NCI-H2081 (cell line): ENCODE results near the gene ABHD17C.

Experiments used
- DNase-seq, 2 experiments: peaks; one replicate each; lab custom pipeline; 2025; lab: John Stamatoyannopoulos, UW

ABHD17C gene

DNA sequence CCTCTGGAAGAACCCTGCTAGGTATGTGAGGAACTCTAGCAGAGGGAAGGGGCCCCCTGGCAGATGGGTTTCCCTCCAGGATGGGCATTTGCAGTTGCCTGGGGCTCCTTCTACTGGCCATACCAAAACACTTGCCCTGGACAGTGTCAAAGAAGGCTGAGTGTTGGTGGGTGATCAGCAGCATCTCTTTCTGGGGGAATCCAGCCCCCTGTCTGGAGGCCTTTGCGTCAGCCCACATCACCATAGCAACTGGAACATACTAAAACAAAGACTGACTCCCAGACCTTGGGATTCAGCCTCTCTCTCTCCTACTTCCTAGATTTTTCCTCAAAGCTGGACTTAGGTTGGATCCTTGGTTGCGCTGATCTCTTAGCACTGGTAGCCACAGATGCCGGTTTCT is 92.2 kb downstream of the ABHD17C start:
- no peak for DNase-seq

DNA sequence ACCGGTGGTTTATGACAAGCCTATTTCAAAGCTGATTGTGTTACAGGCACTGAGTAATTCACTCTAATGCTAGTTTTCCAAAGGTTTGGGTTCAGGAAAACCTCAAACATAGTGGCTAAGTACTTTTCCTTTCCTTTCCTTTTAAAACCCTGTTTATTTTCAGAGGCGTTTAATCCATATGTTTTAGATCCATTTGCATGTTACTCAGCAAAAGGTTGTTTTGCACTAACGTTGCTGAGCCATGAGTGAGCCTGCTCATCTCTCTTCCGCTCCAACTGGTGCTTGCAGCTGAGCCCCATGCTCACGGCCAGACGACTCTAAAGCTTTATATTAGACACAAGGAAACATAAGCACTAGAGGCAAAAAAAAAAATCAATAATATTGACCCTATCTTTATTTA is 93.4 kb downstream of the ABHD17C start:
- DNase-seq: no peak

DNA sequence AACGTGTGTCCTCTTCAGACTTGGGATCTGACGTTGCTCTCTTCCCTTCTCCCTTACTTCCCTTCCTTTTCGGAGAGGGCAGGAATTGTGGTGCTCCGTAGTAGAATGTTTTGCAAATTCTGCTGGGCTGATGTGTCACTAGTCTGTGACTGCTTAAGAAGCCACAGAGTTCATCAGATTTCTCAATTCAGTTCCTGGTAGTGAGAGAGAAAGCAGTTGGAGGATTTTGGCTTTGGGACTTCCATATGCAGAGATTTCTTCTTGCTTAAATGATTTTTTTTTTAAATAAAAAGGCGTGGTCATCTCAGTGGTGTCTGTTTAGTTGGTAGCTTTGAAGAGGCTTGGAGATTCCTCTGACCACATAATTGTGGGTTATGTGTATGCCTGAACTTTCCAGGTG is 94.2 kb downstream of the ABHD17C start:
- no peak for DNase-seq

DNA sequence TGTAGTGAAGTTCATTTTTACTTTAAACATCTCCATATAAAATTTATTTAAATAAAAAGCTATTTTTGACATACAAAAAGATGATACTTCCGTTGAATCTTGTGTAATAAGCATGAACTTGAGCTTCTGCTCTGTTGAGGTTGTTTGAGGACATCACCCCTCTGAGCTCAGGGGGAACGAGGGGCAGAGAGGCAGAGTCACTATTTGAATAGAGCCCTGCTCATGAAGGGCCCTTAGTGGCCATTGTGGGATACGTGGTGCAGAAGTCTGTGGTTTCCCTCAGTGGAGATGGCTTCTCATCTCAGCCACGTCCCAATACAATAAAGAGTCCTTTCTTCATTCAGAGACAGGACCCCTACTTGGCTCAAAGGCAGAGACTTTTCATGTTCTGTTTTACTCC is 94.7 kb downstream of the ABHD17C start:
- no peak for DNase-seq

DNA sequence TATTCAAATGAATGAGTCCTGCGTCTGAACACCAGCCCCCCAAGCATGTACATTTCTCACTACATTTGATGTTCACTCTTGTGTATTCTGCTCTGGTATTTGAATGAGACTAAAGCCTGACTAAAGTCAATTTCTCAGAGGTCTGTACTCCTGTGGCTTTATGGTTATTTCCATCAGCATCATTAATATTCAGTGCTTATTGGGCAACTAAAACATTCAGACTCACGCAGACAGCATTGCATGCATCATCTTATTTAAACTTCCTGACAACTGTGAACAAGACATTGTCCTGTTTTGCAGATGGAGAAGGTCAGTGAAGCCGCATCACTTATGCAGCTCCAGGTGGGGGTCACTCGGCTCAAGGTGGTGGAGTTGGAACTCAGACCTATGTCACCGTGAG is 95.1 kb downstream of the ABHD17C start:
- DNase-seq: no peak

DNA sequence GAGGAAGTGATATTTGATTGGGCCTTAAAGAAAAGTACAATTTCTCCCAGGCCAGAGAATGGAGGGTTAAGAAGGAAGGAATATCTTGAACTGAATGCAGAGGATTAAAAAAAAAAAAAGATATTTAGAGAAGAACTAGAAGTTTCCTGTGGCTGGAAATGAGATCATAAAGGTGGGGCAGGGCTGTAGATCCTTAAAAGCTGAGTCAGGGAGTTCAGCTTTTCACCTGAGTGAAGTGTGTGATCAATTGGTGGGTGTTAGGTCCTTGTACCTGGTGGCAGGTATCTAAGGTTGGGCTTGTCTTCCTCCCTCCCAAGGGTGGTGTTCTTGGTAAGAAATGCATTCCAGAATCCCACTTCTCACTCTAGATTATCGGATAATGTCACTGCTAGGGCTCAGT is 95.9 kb downstream of the ABHD17C start:
- no peak for DNase-seq

DNA sequence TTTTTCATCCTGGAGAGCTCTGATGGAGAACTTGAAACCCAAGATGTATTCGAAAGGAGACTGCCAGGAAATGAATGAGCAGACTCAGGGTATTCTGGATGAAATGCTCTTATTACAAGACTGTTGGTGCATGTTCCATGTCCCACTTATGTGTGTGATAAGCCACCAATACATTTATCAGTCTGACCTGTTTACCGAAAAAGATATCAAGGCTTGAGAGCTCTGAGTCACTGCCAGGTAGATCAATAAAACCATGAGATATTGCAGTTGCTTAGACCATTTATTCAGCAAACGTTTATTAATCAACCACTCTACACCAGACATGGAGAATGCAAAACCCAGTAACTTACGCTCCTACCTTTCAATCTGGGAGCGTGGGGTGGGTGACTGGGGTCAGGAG is 101.3 kb downstream of the ABHD17C start:
- DNase-seq: no peak

DNA sequence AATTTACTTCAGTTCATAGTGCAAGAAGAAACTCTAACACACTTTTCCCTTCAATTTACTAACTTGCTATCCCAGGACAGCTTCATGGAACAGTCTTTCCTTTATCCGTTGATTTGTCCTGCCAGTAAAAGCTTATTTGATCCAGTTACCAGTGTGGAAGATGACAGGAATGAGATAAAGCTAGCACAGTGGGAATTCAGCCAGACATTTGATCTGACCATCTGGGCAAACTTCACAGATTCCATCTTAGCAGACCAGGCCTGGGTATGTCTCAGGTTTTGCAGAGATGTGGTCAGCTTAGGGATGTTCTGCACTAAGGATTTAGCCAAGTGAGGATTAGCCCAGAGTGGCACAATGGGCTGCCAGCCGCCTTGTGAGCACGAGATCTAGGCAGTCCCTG is 103.8 kb downstream of the ABHD17C start:
- DNase-seq: no peak

DNA sequence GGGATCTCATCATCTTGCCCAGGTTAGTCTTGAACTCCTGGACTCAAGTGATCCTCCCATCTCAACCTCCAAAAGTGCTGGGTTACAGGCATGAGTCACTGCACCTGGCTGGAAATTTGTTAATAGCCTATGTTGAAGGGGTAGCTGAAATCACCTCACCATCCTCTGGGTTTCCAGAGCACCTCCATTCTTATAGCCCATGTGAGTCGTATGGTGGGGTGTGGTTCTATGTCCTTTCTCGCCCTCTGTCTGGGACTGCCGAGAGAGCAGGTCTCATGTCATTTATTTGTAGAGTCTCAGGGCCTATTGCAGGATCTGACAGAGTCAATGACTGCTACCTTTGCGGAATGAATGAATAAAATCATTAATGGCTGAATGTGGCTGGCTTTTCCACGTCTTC is 105.0 kb downstream of the ABHD17C start:
- no peak for DNase-seq

DNA sequence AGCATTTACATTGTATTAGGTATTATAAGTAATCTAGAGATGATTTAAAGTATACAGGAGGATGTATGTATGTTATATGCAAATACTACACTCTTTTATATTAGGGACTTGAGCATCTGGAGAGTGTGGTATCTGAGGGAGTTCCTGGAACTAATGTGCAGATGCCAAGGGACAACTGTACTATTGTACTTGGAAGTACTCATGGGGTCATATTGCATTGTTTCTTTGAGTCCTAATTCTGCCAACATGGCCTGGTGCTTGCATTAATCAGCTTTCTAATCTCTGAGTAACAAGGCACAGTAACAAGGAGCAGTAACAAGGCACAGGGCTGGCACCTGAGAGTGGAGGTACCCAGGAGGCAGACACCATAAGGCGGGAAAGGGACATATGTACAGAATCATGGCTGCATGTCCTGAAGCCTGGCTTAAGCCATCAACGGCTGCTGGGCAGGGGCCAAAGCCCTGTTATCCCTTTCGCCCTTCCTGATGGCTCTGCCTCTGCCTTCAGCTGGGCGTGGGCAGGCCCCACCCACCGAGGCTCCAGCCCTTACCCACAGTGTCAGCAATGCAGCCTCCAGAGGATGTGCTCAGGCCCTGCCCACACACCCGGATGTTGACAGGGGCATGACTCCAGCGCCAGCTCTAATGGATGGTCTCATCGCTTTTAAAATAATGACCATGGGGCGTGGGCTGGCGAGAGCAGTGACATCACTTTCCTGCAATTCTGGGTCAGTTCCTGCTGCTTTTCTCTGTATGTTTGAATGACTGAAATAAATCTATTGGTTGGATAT is 107.0 kb downstream of the ABHD17C start:
- peak in 1 of 2 experiments; percentile 14 for DNase-seq

DNA sequence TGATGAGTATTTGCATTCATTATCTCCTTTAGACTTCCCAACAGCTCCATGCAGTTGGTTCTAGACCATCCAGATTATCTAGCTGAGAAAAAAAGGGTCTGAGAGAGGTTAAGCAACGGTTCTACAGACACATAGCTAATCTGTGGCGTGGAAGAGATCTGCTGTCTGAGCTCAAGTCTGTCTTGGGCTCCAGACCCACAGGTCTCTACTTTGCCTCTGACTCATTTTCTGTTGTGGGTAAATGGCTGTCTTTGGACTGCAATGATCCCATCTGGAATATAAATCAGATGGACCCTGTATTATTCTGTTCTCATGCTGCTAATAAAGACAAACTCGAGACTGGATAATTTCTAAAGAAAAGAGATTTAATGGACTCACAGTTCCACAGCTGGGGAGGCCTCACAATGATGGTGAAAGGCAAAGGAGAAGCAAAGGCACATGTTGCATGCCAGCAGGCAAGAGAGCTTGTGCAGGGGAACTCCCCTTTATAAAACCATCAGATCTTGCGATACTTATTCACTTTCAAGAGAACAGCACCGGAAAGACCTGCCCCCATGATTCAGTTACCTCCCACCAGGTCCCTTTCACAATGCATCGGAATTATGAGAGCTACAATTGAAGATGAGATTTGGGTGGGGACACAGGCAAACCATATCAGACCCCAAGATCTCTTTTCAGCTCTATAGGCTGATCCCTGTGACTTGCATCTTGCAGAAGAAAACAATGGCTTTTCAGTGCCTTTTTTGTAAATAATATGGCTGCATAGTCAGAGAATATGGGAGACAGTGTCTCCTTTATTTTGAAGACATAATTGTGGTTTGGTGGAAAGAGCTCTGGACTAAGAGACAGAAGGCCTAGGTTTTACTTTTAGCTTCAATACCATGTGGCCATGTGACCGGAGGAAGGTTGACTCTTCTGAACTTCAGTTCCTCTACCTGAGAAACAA is 108.7 kb downstream of the ABHD17C start:
- no peak for DNase-seq

DNA sequence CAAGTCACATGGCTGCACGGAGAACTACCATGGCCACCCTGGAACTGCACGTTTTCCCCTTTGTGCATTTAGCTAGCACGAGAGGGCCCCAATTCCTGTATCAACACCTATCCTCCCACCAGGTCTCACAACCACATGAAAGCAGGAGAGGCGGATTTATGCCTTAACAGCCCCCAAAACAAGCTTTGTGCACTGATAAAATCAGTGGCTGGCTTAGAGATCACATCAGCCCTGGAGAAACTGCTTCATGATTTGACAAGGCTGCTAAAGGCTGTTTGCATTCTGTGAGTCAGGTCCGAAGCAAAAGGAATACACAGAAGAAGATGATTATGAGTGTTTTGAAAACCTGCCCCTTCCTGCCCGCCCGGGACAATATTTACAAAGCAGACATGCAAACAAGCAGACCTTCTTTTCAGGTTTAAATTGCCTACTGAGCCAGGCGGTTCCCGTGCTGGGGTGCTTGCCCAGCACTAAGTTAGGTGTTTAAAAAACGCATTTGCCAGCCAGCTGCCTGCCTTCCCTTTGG is 109.9 kb downstream of the ABHD17C start:
- peak; percentile 88 to 96 for DNase-seq
